ENCODE results near the gene MGAT1.
"Not testable (repeated sequence)": the region's sequence is repeated elsewhere in the genome, so short reads cannot be mapped to it uniquely, and the experiment has no call there.

MGAT1 gene

DNA sequence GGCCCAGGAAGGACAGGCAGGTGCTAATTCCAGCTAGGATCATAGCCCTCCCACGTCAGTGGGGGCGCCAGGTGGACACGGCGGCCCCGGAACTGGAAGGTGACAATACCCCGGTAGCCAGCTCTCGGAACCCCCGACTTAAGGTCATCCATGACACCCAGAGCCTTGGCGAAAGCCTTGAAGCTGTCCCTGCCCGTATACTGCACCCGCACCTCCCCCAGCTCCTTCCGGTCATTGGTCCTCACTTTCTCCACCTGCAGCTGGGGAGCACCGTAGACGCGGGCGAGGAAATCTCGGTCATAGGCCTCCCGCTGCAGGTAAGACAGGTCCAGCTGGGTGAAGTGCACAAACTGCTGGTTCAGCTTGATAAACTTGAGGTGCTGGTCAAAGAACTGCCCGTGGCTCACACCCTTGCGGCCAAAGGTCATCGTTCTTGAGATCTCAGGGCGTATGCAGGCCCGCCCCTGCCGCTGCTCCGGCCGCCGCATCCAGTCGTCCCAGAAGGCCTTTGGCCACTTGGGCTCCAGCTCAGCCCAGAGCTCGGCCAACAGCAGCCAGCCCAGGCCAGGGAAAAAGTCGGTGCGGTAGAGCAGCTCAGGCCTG is 10.9 kb downstream of the MGAT1 start:
- H3K27me3 ChIP-seq (ENCODE audit: insufficient read depth, low read length), result no peaks in the 10 kb centered on the region
- H3K4me1 ChIP-seq (ENCODE audit: control insufficient read depth, insufficient read depth, low read length, unreplicated experiment), result peaks cover 19% of the 10 kb centered on the region
- H3K79me2 ChIP-seq (ENCODE audit: control insufficient read depth, insufficient read depth, low read length, unreplicated experiment), result peaks cover 67% of the 10 kb centered on the region
- peaks cover 22% of the 10 kb centered on the region for H3K36me3 ChIP-seq (ENCODE audit: insufficient read depth, low read length)
- no peak overlapping the region for H3K4me3 ChIP-seq (ENCODE audit: low read depth, low read length)
- no peak overlapping the region for H2AFZ ChIP-seq (ENCODE audit: low read length, unreplicated experiment)
- no peak overlapping the region for H3K27ac ChIP-seq (ENCODE audit: low read depth, low read length)

DNA sequence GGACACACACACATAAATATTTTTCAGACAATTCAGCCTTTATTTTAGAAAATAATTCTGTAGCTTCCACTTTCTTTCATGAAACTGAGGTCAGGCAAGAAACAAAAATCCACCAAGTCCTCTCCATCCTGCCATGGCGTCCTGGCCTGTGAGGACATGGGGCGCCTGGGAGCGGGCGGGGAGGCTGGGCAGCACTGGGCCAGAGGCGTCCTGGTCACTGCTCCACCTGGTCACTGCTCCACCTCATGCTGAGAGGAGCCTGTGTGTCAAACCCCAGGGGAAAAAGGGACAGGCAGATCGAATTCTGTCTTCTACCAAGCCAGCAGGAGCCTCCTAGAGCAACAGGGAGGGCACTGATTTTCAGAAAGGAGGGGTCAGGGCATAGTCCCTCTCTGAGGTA is 12.1 kb downstream of the MGAT1 start:
- H3K36me3 ChIP-seq (ENCODE audit: insufficient read depth, low read length), result peaks cover 21% of the 10 kb centered on the region
- H3K79me2 ChIP-seq (ENCODE audit: control insufficient read depth, insufficient read depth, low read length, unreplicated experiment), result peaks cover 56% of the 10 kb centered on the region
- H3K4me1 ChIP-seq (ENCODE audit: control insufficient read depth, insufficient read depth, low read length, unreplicated experiment), result peaks cover 24% of the 10 kb centered on the region

DNA sequence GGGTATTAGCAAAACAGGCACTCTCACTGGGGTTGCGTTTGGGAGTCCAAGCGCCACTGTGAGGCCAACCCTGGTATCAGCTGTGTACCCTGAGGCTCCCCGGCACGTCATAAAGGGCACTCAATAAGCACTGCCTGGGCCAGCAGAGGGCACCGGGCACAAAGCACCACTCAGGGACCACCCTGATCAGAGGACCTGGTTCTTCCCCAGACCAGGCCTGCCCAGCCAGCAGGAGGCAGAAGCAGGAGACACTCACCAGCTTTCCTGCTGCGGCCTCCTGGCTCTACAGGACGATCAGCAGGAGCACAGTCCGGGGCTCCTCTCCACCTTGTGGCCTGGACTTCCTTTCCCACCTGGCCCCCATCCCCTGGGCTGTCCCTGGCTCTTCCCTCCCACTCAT is 12.6 kb downstream of the MGAT1 start:
- Histone ChIP-seq H3K36me3 (ENCODE audit: insufficient read depth, low read length) (peaks cover 17% of the 10 kb centered on the region; the same call in 1 of the 2 replicates), H3K27ac (ENCODE audit: low read depth, low read length) (no peak overlapping the region), H3K27me3 (ENCODE audit: insufficient read depth, low read length) (no peaks in the 10 kb centered on the region), H2AFZ (ENCODE audit: low read length, unreplicated experiment) (no peak overlapping the region), H3K4me3 (ENCODE audit: low read depth, low read length) (no peak overlapping the region), H3K4me1 (ENCODE audit: control insufficient read depth, insufficient read depth, low read length, unreplicated experiment) (peaks cover 29% of the 10 kb centered on the region), H3K79me2 (ENCODE audit: control insufficient read depth, insufficient read depth, low read length, unreplicated experiment) (peaks cover 51% of the 10 kb centered on the region)

More for the DNA sequence above, 12.1 kb downstream of the MGAT1 start:
- H3K27me3 ChIP-seq (ENCODE audit: insufficient read depth, low read length), result no peaks in the 10 kb centered on the region
- no peak overlapping the region for H3K27ac ChIP-seq (ENCODE audit: low read depth, low read length)
- no peak overlapping the region for H3K4me3 ChIP-seq (ENCODE audit: low read depth, low read length)
- no peak overlapping the region for H2AFZ ChIP-seq (ENCODE audit: low read length, unreplicated experiment)

DNA sequence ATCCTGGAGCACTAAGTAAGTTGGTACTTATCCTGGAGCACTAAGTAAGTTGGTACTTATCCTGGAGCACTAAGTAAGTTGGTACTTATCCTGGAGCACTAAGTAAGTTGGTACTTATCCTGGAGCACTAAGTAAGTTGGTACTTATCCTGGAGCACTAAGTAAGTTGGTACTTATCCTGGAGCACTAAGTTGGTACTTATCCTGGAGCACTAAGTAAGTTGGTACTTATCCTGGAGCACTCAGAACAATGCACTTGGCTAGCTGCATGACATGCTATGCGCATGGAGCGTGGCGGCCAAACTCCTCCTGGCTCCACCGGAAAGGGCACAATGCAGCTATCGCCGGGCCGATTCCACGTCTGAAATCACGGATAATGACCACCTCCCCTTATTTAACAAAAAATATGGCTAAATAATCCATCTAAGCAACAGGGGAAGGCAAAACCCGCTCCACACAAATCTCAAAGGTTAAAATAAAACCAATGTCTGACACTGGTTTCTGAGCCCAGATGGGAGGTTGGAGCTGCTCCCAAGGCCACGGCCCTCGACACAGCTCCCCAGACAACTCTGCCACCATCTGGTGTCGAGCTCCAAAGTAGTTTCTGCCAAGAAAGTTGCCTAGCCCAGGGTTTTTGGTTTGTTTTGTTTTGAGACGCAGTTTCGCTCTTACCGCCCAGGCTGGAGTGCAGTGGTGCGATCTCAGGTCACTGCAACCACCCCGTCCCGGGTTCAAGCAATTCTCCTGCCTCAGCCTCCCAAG is 13.8 kb downstream of the MGAT1 start:
- H3K27me3 ChIP-seq (ENCODE audit: insufficient read depth, low read length); H3K27ac ChIP-seq (ENCODE audit: low read depth, low read length); H2AFZ ChIP-seq (ENCODE audit: low read length, unreplicated experiment); H3K4me3 ChIP-seq (ENCODE audit: low read depth, low read length): not testable (repeated sequence)
- peaks cover 14% of the 10 kb centered on the region; the same call in 1 of the 2 replicates for H3K36me3 ChIP-seq (ENCODE audit: insufficient read depth, low read length)
- peaks cover 27% of the 10 kb centered on the region for H3K4me1 ChIP-seq (ENCODE audit: control insufficient read depth, insufficient read depth, low read length, unreplicated experiment)
- H3K79me2 ChIP-seq (ENCODE audit: control insufficient read depth, insufficient read depth, low read length, unreplicated experiment), result peaks cover 42% of the 10 kb centered on the region

DNA sequence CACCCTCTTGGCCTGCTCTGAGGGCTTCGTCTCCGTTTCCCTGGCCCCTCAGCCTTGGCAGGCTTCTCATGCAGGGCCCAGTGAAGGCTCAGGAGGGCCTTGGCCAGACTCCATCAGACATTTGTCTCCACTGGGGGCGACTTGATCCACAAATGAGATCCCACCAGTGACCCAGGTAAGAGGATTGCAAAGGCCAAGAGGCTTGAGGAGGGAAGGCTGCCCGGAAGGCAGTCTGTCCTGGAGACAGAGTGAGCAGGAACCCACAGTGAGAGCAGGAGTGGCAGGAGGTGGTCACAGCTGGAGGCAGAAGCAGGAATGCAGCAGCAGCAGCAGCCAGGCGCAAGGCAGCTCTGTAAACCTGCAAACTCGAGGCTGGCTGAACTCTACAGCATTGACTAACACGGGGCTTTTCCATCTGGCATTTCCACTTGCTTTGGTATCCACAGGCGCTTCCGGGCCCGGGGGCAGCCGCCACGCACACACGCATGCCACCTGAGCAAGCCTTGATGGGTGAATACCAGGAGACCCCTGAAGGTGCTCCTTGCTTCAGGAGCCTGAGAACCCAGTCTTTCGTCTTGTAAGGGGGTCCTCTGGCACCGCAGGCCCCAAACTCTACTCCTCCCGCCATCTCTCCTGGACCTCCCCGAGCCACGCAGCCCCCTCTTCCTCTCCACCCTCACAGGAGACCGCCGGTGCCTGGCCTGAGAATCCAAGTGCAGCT is 14.7 kb downstream of the MGAT1 start:
- no peak overlapping the region for H3K4me3 ChIP-seq (ENCODE audit: low read depth, low read length)
- peaks cover 14% of the 10 kb centered on the region; the same call in 1 of the 2 replicates for H3K36me3 ChIP-seq (ENCODE audit: insufficient read depth, low read length)
- H3K79me2 ChIP-seq (ENCODE audit: control insufficient read depth, insufficient read depth, low read length, unreplicated experiment), result peaks cover 32% of the 10 kb centered on the region
- no peaks in the 10 kb centered on the region for H3K27me3 ChIP-seq (ENCODE audit: insufficient read depth, low read length)
- H2AFZ ChIP-seq (ENCODE audit: low read length, unreplicated experiment), result no peak overlapping the region
- peaks cover 27% of the 10 kb centered on the region for H3K4me1 ChIP-seq (ENCODE audit: control insufficient read depth, insufficient read depth, low read length, unreplicated experiment)
- H3K27ac ChIP-seq (ENCODE audit: low read depth, low read length), result no peak overlapping the region

DNA sequence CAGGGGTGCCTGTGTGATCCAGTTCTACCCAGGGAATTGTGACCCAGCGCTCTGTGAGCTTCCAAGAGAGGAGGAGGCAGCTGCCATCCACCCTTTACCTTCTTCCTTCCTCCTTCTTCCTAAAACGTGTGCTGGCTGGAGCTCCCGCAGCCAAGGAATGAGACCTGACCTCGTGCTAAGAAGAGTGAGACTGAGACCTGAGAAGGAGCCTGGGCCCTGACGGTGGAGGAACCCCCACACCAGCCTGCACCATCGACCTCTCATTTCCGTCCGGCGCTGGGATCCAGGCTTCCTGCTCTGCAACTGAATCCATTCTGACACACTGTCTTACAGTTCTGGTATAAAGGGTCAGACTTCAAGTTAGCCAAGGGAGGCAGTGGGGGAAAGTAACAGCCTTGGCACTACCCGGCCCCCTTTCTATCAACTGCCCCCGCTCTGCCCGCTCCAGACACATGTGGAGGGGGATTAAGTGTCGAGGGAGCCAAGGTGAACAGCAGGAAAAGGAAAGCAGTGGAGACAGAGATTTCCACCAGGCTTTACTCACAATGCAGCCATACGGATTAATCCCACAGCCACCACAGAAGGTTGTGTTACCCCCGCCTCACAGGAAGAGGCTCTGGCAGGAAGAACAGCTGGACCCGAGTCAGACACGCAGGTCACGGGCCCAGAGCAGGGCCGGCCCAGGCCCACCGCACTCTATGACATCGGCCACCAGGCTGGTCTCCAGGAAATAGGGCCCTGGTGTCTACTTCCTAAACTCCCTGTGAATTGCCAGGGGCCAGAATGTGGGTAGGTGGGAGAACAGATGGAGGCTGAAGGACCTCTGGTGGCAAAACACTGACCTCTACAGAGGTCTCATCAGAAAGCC is 15.8 kb downstream of the MGAT1 start:
- Histone ChIP-seq H3K4me1 (ENCODE audit: control insufficient read depth, insufficient read depth, low read length, unreplicated experiment) (peaks cover 27% of the 10 kb centered on the region), H3K36me3 (ENCODE audit: insufficient read depth, low read length) (0 out of 2 replicates have a peak, but pooled peaks cover 8% of the 10 kb centered on the region), H3K4me3 (ENCODE audit: low read depth, low read length) (peak overlapping the region; percentile 12; the same call in 1 of the 2 replicates), H3K27ac (ENCODE audit: low read depth, low read length) (peak overlapping the region; percentile 93), H2AFZ (ENCODE audit: low read length, unreplicated experiment) (no peak overlapping the region), H3K79me2 (ENCODE audit: control insufficient read depth, insufficient read depth, low read length, unreplicated experiment) (peaks cover 21% of the 10 kb centered on the region), H3K27me3 (ENCODE audit: insufficient read depth, low read length) (no peaks in the 10 kb centered on the region)

DNA sequence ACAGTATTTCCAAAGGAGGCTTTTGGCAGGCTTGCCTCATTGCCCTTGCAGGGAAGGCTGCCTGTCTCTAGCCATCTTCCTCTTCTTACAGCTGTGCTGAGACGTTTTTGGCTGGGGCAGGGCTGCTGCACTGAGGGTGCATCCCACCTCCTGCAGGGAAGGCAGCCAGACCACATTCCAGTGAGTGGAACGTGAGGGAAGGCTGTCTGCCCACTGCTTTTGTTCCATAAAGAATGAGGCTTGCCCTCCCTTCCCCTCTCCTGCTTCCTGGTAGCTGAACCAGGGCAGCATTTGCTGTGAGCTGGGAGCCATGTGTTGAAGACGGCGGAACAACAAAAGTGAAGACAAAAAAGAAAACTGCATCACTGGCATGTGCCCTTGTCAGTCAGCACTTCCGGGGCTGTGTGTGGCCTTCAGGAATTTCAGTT is 16.8 kb downstream of the MGAT1 start:
- Histone ChIP-seq H3K4me3 (ENCODE audit: low read depth, low read length) (peak overlapping the region; percentile 41; the same call in 1 of the 2 replicates), H3K79me2 (ENCODE audit: control insufficient read depth, insufficient read depth, low read length, unreplicated experiment) (peaks cover 12% of the 10 kb centered on the region), H3K4me1 (ENCODE audit: control insufficient read depth, insufficient read depth, low read length, unreplicated experiment) (peaks cover 27% of the 10 kb centered on the region), H3K27me3 (ENCODE audit: insufficient read depth, low read length) (no peaks in the 10 kb centered on the region), H3K36me3 (ENCODE audit: insufficient read depth, low read length) (0 out of 2 replicates have a peak, but pooled peaks cover 8% of the 10 kb centered on the region), H3K27ac (ENCODE audit: low read depth, low read length) (peak overlapping the region; percentile 93), H2AFZ (ENCODE audit: low read length, unreplicated experiment) (no peak overlapping the region)

DNA sequence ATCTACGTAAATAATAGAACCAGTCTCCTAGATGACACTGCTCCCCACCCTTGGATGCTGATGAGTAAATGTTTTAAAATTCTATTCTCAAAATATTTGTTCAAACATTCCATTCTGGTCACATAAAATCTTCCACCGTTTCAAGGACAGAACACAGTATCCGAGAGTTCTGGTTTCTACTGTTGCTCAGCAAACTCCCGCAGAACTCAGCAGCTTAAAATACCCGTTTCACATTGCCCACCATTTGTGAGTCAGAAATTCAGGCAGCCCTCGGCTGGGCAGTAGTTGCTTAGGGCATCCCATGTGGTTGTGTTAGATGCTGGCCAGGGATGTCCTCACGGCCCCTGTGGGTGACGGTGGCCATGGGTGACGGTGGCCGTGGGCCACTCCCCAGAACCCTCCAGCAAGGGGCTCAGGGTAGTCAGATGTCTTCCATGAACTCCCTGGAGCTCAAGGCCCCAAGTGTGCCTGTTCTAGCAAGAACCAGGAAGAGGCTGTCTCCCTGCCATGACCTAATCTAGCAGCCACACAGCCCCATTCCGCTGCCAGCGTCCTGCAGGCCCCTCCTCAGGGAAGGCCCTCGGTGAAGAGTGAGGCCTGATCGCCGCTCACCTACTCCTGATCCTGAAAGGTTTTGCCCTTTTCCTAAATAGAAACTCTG is 17.4 kb downstream of the MGAT1 start:
- peaks cover 27% of the 10 kb centered on the region for H3K4me1 ChIP-seq (ENCODE audit: control insufficient read depth, insufficient read depth, low read length, unreplicated experiment)
- H3K36me3 ChIP-seq (ENCODE audit: insufficient read depth, low read length), result 0 out of 2 replicates have a peak, but pooled peaks cover 8% of the 10 kb centered on the region
- H3K27me3 ChIP-seq (ENCODE audit: insufficient read depth, low read length), result no peaks in the 10 kb centered on the region
- H3K79me2 ChIP-seq (ENCODE audit: control insufficient read depth, insufficient read depth, low read length, unreplicated experiment), result peaks cover 7% of the 10 kb centered on the region
- no peak overlapping the region for H2AFZ ChIP-seq (ENCODE audit: low read length, unreplicated experiment)
- peak overlapping the region; percentile 41 for H3K4me3 ChIP-seq (ENCODE audit: low read depth, low read length)
- peak overlapping the region; percentile 93 for H3K27ac ChIP-seq (ENCODE audit: low read depth, low read length)

DNA sequence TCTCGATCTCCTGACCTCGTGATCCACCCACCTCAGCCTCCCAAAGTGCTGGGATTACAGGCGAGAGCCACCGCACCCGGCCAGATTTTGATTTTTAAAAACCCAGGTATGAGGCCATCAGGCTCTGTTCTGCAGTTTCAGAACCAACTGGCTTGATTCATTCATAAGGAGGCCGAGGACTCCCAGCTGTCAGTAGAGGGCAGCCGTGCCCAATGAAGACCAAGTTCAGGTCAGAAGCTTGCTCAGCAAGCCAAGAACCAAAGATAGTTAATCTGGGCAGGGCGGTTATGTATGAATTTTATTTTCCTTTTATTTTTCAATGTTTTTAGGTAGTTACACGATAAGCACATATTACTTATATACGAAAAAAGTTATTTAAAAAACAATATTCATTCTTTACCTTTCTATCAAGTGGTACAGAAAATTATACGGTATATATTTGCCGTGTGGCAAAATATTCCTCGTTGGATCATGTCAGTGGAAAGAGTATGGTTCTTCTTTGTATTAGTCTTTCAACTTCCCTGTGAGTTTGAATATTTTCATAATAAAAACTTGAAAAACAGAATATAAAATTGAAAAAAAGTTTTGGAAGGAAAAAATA is 18.0 kb downstream of the MGAT1 start:
- no peak overlapping the region for H2AFZ ChIP-seq (ENCODE audit: low read length, unreplicated experiment)
- H3K79me2 ChIP-seq (ENCODE audit: control insufficient read depth, insufficient read depth, low read length, unreplicated experiment), result peaks cover 3% of the 10 kb centered on the region
- H3K36me3 ChIP-seq (ENCODE audit: insufficient read depth, low read length), result 0 out of 2 replicates have a peak, but pooled peaks cover 4% of the 10 kb centered on the region
- H3K4me3 ChIP-seq (ENCODE audit: low read depth, low read length), result peak overlapping the region; percentile 41
- peak overlapping the region; percentile 93 for H3K27ac ChIP-seq (ENCODE audit: low read depth, low read length)
- H3K4me1 ChIP-seq (ENCODE audit: control insufficient read depth, insufficient read depth, low read length, unreplicated experiment), result peaks cover 27% of the 10 kb centered on the region
- H3K27me3 ChIP-seq (ENCODE audit: insufficient read depth, low read length), result no peaks in the 10 kb centered on the region

Measured in ACC112 (cell line).